Measurements from ENCODE around the gene ARSB.
A peak's percentile ranks its signal among the peaks of the same experiment; 100 is the strongest.

The ARSB gene

DNA sequence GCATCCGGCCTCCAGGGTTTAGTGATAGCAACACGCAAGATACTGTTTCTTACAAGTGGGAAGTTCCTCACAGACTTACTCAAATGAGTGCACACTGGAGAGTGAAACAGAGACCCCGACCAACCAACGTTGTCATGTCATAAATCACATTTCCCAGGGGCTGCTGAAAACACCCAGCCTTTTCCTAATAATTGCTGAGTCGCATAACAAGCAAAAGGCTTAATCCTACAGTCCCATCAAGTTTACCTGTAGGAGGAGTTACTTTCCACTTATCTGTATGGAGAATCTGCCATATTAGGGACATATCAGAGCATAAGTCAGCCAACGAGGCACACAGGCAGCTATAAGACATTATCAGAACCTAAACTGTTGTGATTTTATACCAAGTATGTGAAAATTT, 180.1 kb downstream of the ARSB start:
- no peak for DNase-seq (ENCODE audit: low spot score)

DNA sequence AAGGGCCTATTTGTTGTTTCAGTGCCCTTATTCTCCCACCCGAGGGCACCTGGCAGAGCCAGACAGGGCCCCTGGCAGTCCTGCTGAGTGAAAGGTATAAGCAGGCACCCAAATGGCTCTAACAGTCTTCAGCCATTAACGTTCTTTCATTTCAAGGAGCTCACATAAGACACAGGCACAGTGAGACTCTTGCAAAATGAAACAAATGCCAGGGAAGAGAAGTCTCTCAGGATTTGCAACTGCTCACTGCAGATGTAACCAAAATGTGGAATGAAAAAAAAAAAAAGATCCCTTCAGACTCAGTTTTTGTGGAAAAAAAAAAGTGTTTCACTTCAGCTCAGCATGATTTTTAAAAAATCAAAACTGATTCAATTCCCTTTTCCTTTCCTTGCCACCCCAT, 181.2 kb downstream of the ARSB start:
- no peak for DNase-seq (ENCODE audit: low spot score)

DNA sequence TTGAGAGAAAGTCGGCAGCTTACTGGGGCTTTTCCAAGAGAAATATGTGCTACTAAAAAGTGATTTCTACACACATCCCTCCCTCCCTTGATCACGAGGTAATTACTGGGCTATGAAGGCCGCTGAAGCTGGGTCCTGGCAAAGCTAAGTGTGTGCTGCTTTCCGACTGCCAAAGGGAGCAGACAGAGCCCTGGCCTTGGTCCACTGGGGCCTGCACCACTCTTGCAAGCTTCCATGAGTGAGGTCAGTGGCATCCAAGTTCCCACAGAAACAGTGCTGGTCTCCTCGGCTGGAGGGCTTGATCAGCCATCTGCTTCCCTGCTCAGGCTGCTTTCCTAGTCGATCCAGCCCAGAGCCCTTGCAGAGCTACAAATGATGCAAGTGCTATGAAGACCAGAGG, 181.8 kb downstream of the ARSB start:
- no peak for DNase-seq (ENCODE audit: low spot score)

DNA sequence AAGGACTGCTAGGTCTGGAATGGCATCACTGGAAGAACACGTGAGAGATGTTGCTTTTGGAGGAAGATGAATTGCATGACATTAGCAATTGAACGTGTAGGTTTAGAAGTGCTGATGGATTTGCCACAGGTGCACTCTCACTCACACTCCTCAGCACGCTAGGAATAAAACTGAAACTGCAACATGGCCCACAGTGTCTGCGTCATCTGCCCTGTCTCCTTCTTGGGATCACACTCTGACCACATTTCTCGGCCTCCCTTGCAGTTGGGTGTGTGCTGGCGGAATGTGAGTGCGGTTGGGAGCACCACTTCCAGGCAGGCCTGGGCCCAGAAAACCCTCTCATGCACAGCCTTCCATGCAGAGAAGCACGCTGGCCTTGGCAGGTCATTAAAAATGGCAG, 183.7 kb downstream of the ARSB start:
- DNase-seq (ENCODE audit: low spot score), result no peak

DNA sequence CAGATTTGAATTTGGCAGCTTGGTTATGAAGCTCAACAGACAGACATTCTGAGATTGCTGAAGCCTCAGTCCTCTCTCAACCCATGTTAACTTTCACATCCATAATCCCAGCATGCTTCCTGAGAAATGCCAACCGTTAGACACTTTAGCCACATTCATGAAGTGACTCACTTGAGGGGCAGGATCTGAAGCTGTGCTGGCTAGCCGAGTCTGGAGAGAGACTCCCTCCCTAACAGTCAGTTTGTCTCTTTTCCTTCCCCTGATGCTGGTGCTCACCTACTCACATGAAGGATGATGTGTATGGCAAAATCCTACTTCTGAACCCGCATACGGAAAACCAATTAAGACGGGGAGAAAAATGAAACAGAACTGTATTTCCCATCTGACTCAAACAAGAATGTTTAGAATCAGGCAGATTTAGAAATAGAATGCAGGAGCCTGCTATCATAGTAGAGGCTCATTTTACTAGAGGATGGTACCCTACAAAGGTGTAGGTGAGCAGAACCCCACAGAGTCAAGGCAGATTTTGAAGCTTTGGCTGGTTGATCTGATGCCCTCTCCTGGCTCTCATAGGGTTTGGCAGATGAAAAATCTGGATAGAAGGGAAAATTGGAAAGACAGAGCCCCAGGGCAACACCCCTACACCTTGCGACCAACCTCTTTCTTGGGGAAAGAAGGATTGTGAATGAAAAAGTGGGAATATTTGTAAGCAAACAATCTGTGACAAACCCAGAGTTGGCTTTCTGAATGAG, 185.7 kb downstream of the ARSB start:
- no peak for DNase-seq (ENCODE audit: low spot score)

DNA sequence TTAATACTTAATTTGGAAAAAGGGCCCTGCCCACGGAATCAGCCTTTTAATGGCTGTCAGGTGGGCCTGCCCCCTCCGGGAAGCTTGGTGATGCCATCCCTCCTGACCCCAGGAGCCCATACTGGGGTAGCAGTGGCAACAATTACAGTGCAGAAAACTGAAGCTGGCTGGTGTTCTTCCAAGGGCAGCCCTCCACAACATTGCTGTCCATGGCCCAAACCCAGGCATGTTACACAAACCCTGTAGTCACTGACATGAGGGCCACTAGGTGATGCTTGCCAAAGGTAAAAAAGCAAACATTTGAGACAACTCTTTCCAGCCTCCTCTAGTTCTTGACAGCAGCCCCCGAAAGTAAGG, 186.5 kb downstream of the ARSB start:
- no peak for DNase-seq (ENCODE audit: low spot score)

DNA sequence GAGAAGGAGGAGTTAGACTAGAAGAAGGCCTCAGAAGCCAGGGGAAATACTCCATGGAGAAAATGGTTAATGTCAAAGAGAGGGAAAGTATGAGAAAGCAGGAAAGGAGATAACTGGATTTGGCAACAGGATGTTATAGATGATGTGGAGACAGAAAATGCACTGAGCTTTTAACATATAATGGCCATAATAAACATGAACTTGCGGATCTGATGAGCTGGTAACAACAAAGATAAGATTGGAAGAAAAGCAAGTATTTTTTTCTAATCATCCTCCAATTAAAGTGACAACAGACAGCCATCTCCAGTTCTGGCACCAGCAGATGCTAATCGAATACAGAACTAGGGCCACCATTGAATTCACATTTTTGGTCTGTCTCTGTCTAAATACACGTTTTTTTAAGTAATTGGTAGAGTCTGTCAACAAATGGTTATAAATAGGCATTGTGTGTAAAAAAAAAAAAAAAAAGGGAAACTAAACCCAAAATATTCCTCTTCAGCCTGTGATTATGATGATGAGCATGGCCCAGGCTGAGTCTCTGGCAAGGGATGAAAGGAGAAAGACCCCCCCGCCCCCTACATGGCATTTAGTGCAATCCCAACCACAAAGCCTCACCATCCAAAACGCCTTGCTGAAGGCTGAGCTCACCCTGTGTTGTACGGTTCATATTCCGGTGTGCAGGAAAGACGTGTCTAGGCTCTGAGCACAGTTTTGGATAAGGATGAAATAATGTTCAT, 187.0 kb downstream of the ARSB start:
- DNase-seq (ENCODE audit: low spot score), result no peak

DNA sequence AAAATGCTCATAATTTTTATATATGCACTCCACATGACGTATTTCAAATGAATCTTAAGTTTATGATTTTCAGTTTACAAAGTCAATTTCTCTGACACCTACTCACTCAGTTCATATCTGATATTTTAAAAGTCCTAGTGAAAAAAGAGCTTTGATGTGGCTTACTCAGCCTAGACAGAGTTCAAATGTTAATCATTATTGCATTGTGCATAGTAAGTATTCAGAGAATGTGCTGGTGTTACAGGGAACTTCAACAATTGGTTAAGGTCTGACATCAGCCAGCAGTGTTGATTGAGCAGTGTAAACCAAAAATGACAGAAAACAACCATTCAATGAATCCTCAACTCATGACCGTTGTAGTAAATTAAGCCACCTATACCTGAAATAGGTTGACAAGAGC, 189.4 kb downstream of the ARSB start:
- DNase-seq (ENCODE audit: low spot score), result no peak

DNA sequence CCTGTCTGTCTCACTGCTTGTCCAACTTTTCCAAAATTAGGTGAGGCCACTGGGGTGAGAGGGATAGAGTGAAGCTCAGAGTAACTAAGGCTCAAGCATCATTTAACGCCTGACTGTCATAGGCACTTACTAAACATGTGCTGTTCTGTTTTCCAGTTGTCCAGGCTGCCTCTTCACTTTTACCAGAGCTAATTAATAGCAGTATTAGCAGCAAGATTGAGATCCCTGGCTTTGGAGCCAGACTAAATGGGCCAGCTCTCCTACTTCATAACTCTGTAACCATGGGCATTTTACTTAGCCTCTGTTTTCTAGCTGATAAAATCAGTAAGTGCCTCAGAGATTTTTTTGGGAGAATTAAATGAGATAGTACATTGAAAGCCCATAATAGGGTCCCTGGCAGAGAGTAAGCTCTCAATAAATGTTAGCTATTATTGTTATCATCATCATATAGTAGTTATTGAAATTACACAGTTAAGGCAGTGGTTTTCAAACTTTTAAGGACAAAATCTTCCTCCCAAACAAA, 190.4 kb downstream of the ARSB start:
- no peak for DNase-seq (ENCODE audit: low spot score)

DNA sequence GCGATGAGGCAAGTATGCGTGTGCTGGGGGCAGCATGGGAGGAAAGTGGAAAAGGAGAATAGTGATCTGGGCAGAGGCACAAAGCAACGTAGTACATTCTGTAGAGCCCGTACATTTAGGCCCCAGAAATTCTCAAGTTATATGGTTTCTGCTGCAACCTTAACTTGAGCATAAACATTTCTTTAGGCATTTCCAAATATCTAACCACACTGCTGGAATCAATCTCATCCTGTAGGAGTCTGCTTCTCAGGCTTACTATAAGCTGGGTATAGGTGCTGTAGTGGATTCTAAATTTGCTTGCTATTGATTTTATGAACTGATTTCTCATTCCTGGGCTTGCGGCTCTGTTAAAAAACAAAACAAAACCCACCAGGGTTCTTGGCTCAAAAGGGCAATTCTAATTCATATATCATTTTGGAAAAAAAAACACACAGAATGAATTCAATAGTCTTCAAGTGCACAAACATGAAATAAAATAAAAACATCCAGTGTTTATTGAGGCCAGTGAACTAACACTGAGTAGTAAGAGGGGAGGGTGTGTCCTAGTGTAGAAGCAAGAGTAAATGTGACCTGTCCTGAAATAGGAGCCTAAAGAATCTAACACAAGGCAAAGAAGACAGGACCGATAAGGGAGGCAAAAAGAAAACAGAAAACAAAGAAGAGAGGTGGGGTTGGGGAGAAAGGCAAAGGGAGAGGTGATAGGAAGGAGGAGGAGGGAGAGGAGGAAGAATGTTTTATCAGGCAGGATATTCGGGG, 191.0 kb downstream of the ARSB start:
- DNase-seq (ENCODE audit: low spot score), result no peak

DNA sequence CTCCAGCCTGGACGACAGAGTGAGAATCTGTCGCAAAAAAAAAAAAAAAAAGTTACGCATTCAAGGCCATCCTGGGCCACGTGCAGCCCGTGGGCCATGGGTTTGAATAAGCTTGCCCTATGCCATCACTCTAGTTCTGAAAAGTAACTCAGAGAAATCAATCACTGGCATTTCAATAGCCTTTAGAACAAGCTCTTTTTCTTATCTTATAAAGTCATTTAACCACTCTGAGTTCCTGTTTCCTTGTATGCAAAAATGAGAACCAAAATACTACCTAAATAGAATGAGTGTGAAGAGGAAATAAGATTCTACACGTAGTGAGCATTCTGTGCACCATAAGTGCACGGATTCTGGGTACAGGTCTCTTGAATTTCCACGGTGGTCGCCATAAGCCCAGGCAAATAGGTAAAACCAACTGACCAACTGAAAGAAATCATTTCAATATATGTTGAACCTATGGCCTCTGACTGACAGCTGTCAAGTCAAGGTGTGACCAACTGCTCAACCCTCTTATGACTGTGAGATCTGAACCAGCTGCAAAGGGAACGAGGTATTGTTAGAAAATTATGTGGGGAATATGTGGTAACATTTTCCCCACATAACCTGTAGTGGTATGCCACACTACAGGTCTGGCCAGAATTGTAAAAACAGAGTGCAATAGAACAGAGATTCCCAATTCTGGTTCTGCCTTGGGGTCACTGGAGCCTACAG, 192.6 kb downstream of the ARSB start:
- DNase-seq (ENCODE audit: low spot score), result peak; percentile 5

DNA sequence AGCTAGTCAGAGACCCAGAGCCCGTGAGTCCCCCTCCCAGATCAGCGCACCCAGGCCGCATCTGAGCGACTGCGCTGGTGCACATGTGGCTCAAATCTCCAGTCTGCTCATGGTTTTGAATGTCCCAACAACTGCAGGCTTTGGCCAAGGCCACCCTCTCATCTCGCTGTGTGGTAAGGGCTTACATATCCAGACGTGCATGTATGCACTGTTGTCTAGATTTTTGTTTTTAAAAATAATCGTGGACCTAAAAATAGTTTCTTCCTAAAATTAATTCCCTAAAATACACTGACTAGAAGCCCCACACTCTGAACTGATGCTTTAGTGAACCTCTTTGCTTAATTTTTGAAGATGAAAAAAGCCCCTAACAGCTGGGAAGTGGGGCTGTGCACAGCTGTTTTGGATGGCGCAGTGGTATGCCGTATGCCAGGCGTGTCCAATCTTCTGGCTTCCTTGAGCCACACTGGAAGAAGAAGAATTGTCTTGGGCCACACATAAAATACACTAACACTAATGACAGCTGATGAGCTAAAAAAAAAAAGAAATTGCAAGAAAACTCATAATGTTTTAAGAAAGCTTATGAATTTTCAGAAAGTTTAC, 193.5 kb downstream of the ARSB start:
- DNase-seq (ENCODE audit: low spot score), result no peak

DNA sequence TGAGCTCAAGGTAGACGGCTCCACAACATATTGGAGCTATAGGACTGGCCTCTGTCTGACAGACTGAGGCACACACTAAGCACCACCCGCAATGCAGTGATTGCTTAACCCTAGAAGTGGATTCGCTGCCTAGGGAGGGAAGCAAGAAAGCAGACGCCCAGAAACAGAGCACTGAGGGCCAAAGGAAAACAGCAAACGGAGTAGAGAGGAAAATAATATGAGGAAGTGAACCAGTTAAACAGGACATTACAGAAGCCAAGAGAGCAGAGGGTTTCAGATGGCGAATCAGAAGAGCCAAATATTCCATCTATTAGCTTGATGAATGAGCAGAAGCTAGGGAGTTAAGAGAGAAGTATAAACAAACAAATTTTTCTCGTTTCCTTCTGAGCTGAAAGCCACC, 197.3 kb downstream of the ARSB start:
- DNase-seq (ENCODE audit: low spot score), result no peak

DNA sequence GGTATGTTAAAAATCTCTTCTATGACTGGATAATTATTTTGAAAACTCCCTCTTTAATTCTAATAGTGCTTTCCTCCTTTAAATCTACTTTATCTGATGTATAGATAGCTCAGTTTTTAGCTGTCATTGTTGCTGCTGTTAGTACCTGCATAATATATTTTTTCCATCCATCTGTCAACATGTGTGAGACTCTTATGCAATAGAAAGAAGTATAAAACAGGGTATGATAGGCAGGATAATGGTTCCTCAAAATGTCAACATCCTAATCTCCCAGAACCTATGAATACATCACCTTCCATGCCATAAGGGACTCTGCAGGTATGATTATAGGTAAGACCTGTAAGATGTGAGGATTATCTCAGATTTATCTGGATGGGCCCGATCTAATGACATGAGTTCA, 199.7 kb downstream of the ARSB start:
- no peak for DNase-seq (ENCODE audit: low spot score)

DNA sequence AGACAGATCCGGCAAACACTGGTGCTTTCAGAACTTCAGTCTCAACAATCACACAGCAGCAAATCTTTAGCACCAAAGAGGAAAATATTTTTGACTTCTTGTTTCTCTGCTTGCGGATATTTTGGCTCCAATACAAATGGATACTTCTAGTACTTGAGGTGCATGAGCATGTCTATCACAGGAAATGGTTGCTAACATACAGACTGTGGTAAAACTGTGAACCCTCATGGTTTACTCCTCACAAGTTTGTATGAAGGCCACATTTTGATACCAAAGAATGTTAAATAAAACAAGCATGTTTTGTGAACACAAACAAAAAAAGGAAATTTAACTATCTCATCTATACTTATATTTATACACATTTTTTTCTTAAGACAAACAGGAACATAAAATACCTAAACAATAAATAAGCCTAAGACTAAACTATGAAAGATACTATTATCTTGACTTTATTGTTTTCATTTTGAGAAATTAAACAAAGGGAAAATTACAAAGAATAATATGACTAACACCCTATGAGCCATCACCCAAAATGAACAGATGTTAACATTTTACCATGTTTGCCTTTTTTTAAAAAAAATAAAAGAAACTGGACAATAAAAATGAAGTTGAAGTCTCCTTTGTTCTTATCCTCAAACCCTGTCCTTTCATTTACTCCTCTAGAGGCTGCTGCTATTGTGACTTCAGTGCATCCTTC, 201.5 kb downstream of the ARSB start:
- no peak for DNase-seq (ENCODE audit: low spot score)

DNA sequence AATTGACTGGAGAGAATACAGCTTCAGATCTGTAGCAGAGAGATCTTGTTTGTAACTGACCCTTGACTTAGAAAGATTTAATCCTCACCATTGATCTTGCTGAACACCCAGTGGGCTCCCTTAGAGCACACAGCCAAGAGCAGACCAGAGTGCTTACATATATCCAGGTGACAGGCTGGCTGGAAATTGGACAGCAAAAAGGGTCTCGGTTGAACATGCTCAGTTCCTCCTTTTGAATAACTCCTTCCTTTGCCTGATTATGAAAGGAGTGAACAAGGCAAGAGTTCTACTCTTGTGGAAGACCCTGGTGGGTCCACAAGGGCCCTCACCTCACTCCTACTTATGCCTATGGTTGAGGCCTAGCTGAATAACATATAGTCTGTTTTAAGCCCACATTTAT, 202.4 kb downstream of the ARSB start:
- DNase-seq (ENCODE audit: low spot score), result no peak

DNA sequence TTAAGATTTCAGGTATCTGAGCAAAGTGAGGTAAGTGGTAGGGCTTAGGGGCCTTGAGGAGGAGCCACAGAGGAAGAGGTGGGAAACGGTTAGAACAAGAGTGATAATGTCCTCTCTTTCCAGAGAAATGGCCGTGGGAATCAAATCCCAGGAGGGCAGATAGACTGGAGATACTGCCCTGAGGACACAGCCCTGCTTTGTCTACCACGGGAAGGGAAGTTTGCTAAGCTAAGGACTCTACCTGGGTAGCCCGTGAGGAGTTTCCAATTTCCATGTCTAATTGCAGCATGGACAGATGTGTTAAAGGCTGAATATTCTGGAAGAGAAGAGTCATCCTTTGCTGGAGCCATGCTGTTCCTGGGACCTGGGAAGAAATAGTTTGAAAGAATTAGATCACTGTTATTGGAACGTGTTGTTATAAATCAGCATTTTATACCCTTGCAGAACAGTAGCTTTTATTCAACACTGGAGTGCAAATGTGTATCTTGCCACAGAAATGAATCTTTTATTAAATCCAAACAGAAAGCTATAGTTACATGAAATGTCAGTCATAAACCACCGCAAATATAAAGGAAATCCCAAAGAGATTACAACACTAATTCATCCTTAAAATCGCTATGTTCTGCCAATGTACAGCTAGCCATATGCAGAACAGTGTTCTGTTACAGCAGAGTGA, 203.4 kb downstream of the ARSB start:
- no peak for DNase-seq (ENCODE audit: low spot score)

DNA sequence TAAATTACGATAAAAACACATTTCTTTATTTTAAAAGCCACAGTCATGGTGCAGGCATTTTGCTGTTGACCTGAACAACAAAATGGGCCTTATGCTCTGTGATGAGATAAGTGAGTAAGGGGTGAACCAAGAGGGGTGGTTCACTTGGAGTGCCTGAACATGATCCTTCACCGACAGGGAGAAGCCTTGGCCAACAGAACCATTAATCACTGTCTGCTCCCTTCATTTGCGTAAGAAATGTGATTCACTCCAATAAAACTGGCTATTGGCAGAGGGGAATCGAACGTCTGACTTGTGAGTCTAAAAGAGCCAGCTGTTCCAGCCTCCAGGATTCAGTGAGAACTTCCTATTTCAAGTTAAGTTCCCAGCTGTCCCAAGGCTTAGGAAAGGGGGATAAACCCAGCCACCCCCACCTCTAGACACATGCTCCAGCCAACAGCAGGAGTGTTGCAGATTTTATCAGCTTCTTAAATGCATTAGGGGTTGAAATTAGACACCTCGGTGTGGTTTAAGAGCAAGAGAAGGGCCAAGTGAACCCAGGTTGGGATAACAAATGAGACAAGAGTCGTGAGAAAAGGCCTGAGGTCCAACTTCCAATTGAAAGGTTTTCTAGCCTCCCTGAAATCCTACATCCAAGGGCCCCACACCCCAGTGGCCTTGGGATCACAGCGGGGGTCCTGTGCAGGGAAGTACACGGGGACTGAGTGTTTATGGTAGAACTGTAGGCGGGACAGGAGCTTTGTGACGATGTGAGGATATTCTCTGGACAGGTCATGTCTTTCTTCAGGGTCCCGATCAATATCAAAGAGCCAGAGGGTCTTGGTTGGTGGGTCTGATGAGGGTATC, 205.1 kb downstream of the ARSB start:
- DNase-seq (ENCODE audit: low spot score), result no peak

DNA sequence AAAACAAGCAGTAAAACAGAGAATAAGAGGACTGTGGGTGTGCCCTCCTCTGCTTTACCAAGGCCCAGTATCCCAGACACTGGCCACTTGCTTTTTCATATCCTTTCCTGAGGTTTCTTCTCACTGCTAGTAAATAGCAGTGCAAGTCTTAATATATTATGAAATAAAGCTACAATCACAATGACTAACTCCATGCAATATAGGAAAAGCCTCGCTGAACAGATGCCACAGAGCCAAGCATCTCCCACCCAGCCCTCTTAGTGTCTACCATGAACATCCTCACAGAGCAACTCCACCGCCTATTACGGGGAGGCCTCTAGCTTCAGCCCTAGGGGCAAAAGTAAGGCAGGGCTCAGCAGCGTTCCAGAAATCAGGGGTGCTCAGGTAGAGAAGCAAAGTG, 205.8 kb downstream of the ARSB start:
- DNase-seq (ENCODE audit: low spot score), result no peak

DNA sequence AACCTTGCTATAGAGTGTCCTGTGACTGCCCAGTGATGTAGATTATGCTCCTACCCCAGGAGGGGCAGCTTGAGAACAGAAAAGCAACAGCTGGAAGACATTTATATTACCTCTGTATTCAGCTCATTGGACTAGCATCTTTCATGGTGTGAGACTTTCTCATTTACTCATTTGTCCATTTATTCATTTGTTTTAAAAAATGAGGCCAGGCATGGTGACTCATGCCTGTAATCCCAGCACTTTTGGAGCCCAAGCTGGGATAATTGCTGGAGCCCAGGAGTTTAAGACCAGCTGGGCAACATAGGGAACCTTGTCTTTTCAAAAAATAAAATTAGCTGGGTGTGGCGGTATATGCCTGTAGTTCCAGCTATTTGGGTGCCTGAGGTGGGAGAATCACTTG, 206.6 kb downstream of the ARSB start:
- DNase-seq (ENCODE audit: low spot score), result no peak

All from NAMALWA (cell line).